AG04449 (cell line): ENCODE measurements around the gene PRSS38.

Experiments
- CTCF ChIA-PET: fragments of 350-600 bp; formaldehyde crosslinking; extraction: SDS; loops from one replicate; lab custom pipeline; 2021; ENCODE audit warnings: antibody characterized with exemption; lab: Yijun Ruan, JAX
- POLR2A ChIA-PET: fragments of 400-600, 350-600 bp; formaldehyde crosslinking; extraction: SDS; loops from one replicate; lab custom pipeline; 2020; ENCODE audit warnings: antibody characterized with exemption, inconsistent platforms; lab: Yijun Ruan, JAX
- DNase-seq: peaks from one replicate; pipeline ENCODE4 v3.0.0-alpha.2; 2010; ENCODE audit warnings: low read depth, low spot score
- H3K4me3 ChIP-seq: 2 replicates; pipeline ENCODE4 v1.5.1; 2011; ENCODE audit warnings: low read depth, mild to moderate bottlenecking, control low read depth, low read length
- CTCF ChIP-seq: IDR thresholded peaks from one replicate; pipeline ENCODE4 v1.5.1; 2011; ENCODE audit warnings: mild to moderate bottlenecking, moderate library complexity, low read length, control low read depth, inconsistent platforms; ENCODE audit not compliant: insufficient read depth; ENCODE audit errors: missing control alignments

PRSS38 gene

GRCh38 chr1:227799756-227800155 is 15.7 kb upstream of the PRSS38 start:
- ChIA-PET POLR2A (no interaction called here), CTCF (no interaction called here)
- H3K4me3 ChIP-seq = no peak overlapping the region
- DNase-seq = no peak
- no peak for TF ChIP-seq CTCF

- ChIA-PET POLR2A (no interaction called here), CTCF (interaction anchor here (2.1 kb wide), 1 partner anchor 10 kb away, joined by 5 read pairs; no protein-coding TSS in a partner anchor)
- no peak for TF ChIP-seq CTCF
- DNase-seq = no peak
- no peak overlapping the region for H3K4me3 ChIP-seq
Measured at GRCh38 chr1:227803933-227804332, 11.5 kb upstream of the PRSS38 start.

GRCh38 chr1:227805606-227806197 is 9.8 kb upstream of the PRSS38 start:
- TF ChIP-seq CTCF = no peak
- H3K4me3 ChIP-seq = no peak overlapping the region
- DNase-seq = peak; percentile 40
- ChIA-PET POLR2A (interaction anchor here (0.6 to 1.7 kb wide), 2 partner anchors 10 to 12 kb away, joined by 3 to 15 read pairs; no protein-coding TSS in a partner anchor), CTCF (no interaction called here)

- no peak overlapping the region for H3K4me3 ChIP-seq
- DNase-seq = no peak
- TF ChIP-seq CTCF = no peak
- POLR2A ChIA-PET = no interaction called here
- CTCF ChIA-PET = interaction anchor here (1.3 kb wide), 1 partner anchor 145 kb away, joined by 6 read pairs; no protein-coding TSS in a partner anchor
Measured at GRCh38 chr1:227808566-227808965, 6.9 kb upstream of the PRSS38 start.

GRCh38 chr1:227809026-227809425 is 6.4 kb upstream of the PRSS38 start:
- ChIA-PET POLR2A (no interaction called here), CTCF (no interaction called here)
- H3K4me3 ChIP-seq = no peak overlapping the region
- no peak for TF ChIP-seq CTCF
- no peak for DNase-seq

GRCh38 chr1:227813962-227814361 is 1.5 kb upstream of the PRSS38 start:
- ChIA-PET POLR2A (no interaction called here), CTCF (no interaction called here)
- TF ChIP-seq CTCF = no peak
- H3K4me3 ChIP-seq = no peak overlapping the region
- no peak for DNase-seq
